Jurkat, Clone E6-1 (cell line): ENCODE data around the gene IFIT1B.
"Not testable (repeated sequence)": the region's sequence is repeated elsewhere in the genome, so short reads cannot be mapped to it uniquely, and the experiment has no call there.

Experiments
- DNase-seq: peaks from one replicate; pipeline ENCODE4 v3.0.0-alpha.2; 2011; ENCODE audit warnings: low read depth, low spot score
- H3K4me3 ChIP-seq: 2 replicates; pipeline ENCODE4 v1.5.1; 2011; ENCODE audit warnings: mild to moderate bottlenecking, low read length, control low read depth, moderate library complexity

Gene IFIT1B

DNA sequence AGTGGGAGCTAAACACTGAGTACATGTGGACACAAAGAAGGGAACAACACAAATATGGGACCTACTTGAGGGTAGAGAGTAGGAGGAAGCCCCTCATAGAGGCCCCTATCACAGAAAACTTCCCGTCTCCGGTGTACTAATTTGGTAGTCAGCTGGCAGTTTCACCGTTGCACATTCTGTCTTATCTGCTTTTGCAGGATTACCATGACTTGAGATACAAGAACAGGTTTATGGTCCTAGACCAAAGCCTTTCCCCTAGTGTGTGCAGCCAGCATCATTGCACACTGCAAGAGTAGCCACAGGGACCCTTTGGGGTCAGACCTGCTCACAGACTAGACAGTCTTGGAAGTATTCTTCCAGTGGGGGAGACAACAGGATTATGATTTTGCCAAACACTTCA, 5.9 kb upstream of the IFIT1B start:
- H3K4me3 ChIP-seq = no peak overlapping the region
- no peak for DNase-seq

GRCh38 chr10:89373916-89374711, 3.7 kb upstream of the IFIT1B start:
- no peak overlapping the region for H3K4me3 ChIP-seq
- no peak for DNase-seq

- no peak for DNase-seq
- H3K4me3 ChIP-seq = no peak overlapping the region
Observed at GRCh38 chr10:89374713-89375141, 3.1 kb upstream of the IFIT1B start.

- H3K4me3 ChIP-seq = no peak overlapping the region
- no peak for DNase-seq
Observed at GRCh38 chr10:89379103-89379502, 1.2 kb downstream of the IFIT1B start.

DNA sequence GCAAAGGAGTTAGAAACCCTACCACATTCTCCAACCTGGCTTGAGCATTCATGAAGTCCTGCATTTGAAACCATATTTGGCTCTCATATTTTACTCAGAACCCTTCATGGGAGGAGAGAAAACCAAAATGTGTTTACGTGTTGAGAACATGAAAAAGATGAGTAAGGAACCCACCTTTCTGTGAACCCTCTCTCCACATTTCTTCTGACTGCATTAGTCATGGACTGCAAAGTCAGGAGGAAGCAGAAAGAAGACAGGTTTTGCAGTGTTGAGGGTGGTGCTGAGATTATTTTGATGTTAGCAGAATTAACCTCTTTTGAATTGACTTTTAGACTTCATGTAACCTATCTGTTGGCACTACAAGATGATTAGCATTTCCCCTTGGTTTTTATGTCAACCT, 4.9 kb downstream of the IFIT1B start:
- DNase-seq = no peak

DNA sequence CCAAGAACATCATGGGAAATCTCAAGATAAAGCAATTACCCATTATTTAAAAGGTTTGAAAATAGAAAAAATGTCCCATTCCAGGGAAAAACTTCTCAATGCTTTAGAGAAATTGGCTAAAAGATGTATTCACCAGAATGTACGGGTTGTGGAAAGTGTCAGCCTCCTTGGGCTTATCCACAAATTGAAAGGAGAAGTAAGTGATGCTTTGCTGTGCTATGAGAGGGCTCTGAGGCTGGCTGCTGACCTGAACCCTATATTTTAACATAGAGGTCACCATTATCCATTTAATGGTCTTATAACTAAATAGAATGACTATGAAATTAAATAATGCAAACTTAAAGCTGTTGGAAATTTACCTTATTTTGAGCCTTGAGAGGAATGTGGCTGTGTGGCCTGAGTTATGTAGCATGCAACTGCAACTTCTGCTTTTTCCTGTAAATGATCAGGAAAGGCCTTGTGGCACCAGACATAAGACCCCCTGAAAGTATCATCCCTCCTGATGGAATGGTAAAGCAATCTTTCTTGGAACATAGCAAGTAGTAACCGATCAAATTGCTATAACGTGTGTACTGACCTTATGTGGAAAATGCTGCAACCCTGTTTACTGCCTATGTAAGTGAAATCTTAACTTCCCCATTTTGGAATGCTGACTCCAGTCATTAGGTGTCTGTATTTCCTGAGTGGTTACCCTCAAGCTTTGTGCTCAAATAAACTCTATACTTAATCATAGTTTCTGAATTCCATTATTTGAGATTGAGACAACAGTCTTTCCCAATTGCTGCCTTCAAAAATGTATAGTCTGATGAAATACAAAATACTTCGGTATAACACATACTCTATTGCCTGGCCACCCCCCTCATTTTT, 6.9 kb downstream of the IFIT1B start:
- H3K4me3 ChIP-seq = no peak overlapping the region
- no peak for DNase-seq

More for the DNA sequence above, 4.9 kb downstream of the IFIT1B start:
- no peak overlapping the region for H3K4me3 ChIP-seq

- no peak for DNase-seq
- H3K4me3 ChIP-seq = no peak overlapping the region
Observed at GRCh38 chr10:89388806-89389205, 10.9 kb downstream of the IFIT1B start.

- H3K4me3 ChIP-seq = no peak overlapping the region
- DNase-seq = no peak
Observed at GRCh38 chr10:89389254-89389653, 11.4 kb downstream of the IFIT1B start.

GRCh38 chr10:89390476-89391225, 12.8 kb downstream of the IFIT1B start:
- DNase-seq = no peak
- no peak overlapping the region for H3K4me3 ChIP-seq

GRCh38 chr10:89391226-89391576, 13.3 kb downstream of the IFIT1B start:
- DNase-seq, H3K4me3 ChIP-seq: not testable (repeated sequence)

DNA sequence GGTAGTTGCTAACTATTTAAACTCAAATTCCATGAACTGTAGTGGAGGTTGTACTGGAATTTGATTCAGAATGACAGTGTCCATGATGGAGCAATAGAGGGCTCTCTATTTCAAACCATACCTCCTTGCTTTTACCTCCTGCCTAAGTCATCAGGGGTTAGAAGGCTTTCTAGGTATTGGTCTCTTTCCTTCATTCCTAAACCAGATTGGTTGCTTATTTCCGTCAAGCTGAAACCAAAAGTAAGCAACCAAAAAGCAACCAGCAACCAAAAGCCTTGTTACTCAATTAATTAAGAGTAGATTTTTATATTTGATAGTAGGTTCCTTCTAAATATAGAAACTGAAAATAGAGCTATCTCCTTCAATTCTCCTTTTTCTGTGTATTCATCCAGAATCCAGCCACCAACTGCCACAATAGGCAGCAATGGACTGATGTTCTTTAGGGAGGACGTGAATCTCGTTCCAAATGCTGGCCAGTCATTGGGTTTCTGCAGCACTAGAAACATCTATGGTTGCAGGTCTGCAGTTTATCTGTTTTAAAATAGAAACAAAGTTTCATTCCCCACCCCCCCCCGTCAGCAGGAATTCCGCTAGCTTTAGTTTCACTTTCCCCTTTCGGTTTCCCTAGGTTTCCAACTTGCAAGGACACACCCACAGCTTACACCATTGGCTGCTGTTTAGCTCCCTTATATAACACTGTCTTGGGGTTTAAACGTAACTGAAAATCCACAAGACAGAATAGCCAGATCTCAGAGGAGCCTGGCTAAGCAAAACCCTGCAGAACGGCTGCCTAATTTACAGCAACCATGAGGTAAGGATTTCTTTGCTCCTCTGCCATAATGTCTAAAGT, 14.3 kb downstream of the IFIT1B start, which contains the start of gene IFIT1:
IFIT1 (plus strand) TSS at position 717 of the 850 bp plus-strand sequence; CDS start at position 807, 90 bp downstream.
- peak; percentile 87 for DNase-seq
- H3K4me3 ChIP-seq = peak within 1 kb of the TSS; percentile 60

DNA sequence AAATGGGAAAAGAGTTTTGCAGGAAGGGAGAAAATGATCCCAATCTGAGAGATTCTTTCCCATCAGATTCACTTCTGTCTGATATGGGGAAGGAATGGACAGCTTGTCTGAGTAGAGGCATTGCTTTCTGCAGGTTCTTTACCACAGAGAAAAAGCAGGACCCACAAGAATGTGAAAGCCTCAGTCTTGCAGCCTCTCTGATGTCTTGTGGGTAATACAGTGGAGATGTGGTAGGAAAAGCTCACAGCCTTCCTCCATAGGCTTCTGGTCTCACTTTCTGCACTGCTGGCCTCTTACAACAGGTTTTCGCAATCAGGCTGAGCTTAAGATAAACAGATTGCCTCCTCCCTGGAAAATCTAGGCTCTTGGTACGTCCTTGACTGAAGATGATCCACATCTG, 15.1 kb downstream of the IFIT1B start:
- DNase-seq = peak; percentile 60
- H3K4me3 ChIP-seq = peak overlapping the region; percentile 60

DNA sequence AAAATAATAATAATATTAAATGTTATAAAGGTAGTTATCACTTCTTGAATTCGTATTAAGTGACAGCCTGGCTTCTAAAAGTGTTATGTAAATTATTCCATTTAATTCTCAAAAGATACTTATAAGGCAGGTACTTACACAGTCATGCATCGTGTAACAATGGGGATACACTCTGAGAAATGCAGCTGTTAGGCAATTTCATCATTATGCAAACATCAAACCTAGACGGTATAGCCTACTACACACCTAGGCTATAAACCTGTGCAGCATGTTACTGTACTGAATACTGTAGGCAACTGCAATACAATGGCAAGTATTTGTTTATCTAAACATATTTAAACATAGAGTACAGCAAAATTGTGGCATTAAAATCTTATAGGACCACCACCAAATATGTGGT, 16.0 kb downstream of the IFIT1B start:
- no peak for DNase-seq
- no peak overlapping the region for H3K4me3 ChIP-seq

GRCh38 chr10:89395141-89395540, 17.3 kb downstream of the IFIT1B start:
- no peak overlapping the region for H3K4me3 ChIP-seq
- DNase-seq = no peak

DNA sequence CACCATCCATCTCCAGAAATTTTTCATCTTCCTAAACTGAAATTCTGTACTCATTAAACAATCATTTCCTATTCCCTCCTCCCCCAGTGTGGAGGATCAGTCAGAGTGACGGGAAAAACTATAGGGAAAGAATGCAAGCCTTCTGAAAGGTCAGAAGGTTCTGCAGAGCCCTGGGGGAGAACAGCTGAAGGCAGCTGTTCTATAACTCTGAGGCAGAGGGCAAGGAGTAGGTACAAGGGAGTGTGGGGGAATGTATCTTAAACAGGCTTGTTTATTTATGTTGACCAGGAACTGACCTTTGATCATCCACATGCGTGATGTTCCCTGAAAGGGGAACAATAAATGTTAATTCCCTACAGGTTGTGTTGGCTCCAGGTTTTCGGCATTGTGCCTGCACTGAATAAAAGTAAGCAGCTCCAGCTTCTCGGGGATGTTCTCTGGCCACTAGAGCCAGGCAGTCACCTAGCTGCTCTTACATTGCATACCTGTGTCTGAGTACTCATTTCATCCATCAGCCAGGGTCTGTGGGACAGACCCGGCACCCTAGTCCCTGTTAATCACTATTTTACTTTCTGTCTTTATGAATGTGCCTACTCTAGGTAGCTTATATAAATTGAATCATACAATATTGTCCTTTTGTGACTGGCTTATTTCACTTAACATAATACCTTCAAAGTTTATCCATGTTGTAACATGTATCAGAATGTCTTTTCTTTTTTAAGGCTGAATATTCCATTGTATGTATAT, 20.3 kb downstream of the IFIT1B start:
- no peak for DNase-seq

GRCh38 chr10:89399956-89400355, 22.1 kb downstream of the IFIT1B start:
- no peak for DNase-seq
- no peak overlapping the region for H3K4me3 ChIP-seq

More for the DNA sequence above, 20.3 kb downstream of the IFIT1B start:
- H3K4me3 ChIP-seq = no peak overlapping the region

- DNase-seq = no peak
- no peak overlapping the region for H3K4me3 ChIP-seq
Observed at GRCh38 chr10:89403043-89403442, 25.2 kb downstream of the IFIT1B start.
